Measurements from ENCODE around the gene FLYWCH2. TPM values are rescaled to one million over a fixed set of nuclear protein-coding genes. Genes with fewer than 3 reads are reported as not detected.

FLYWCH2 gene
- total RNA-seq, 1 experiment from 2014 or later: 16.5 TPM

- no peak overlapping the region for H3K56ac ChIP-seq (ENCODE audit: insufficient read length, low read depth, low read length)
- H3K23me2 ChIP-seq (ENCODE audit: insufficient read length, low read depth, low read length, poor library complexity, severe bottlenecking): no peaks in the 10 kb centered on the region
- no peak overlapping the region for H2AK5ac ChIP-seq (ENCODE audit: insufficient read length, low read length)
- H4K20me1 ChIP-seq (ENCODE audit: control insufficient read depth, insufficient read depth, insufficient read length): no peaks in the 10 kb centered on the region
- H3K4me1 Mint-ChIP-seq: peaks cover 17 to 19% of the 10 kb centered on the region in 2 experiments
- H2BK15ac ChIP-seq (ENCODE audit: low read depth, low read length): no peak overlapping the region
- H3K23ac ChIP-seq (ENCODE audit: insufficient read length, low read depth, low read length): no peak overlapping the region
- no CpG with 5 or more reads among the region's 22 CpGs for WGBS (ENCODE audit: extremely low coverage, insufficient read length, low lambda C conversion rate)
- H3K18ac ChIP-seq (ENCODE audit: insufficient read length, low read depth, low read length): peak overlapping the region; percentile 16
- H3T11ph ChIP-seq (ENCODE audit: low read length): no peak overlapping the region
- H4K5ac ChIP-seq (ENCODE audit: insufficient read length, low read depth, low read length): no peak overlapping the region
- peaks cover 7% of the 10 kb centered on the region for H3K27me3 Mint-ChIP-seq (ENCODE audit: low read depth)
- no peak overlapping the region for H4K8ac ChIP-seq (replicated peaks; ENCODE audit: insufficient read length, low read depth, low read length)
- H3K14ac ChIP-seq (ENCODE audit: insufficient read depth, low read length): no peak overlapping the region
- H3K9ac ChIP-seq (ENCODE audit: extremely low read depth, insufficient read length, low read length): no peak overlapping the region
- no peak overlapping the region for H4K91ac ChIP-seq (ENCODE audit: insufficient read length, low read depth, low read length)
- no peaks in the 10 kb centered on the region; a peak in 2 of 5 replicates for H3K9me3 Mint-ChIP-seq
- H2BK120ac ChIP-seq (ENCODE audit: low read depth, low read length, poor library complexity, severe bottlenecking): no peak overlapping the region
- no peaks in the 10 kb centered on the region for H3K79me1 ChIP-seq (ENCODE audit: insufficient read depth, low read depth, low read length, poor library complexity, severe bottlenecking)
- H2BK20ac ChIP-seq (ENCODE audit: low read depth, low read length, poor library complexity, severe bottlenecking): no peak overlapping the region
- H3K36me3 Mint-ChIP-seq (ENCODE audit: insufficient read depth in 1 of 3, low read depth in 3 of 3): no peaks in the 10 kb centered on the region
- H3K27ac ChIP-seq (ENCODE audit: insufficient read length, low read depth, low read length): no peak overlapping the region
- no peak overlapping the region for H3K4me2 ChIP-seq (ENCODE audit: insufficient read depth, insufficient read length, low read length)
- H3K27me3 ChIP-seq (ENCODE audit: insufficient read depth, low read length): no peaks in the 10 kb centered on the region; the same call in 1 of the 2 replicates
- no peaks in the 10 kb centered on the region for H3K9me3 ChIP-seq (ENCODE audit: control insufficient read depth, low read depth, low read length)
- H3K27ac Mint-ChIP-seq: peak overlapping the region in 1 of 3 experiments; percentile 87; a peak in 2 of 7 replicates
- H3K4me3 Mint-ChIP-seq: no peak overlapping the region
- no peak overlapping the region for H2BK5ac ChIP-seq (ENCODE audit: insufficient read length, low read length)
- no peak overlapping the region for H2BK12ac ChIP-seq (ENCODE audit: insufficient read length, low read depth, low read length)
- H2AFZ ChIP-seq (ENCODE audit: low read length): no peak overlapping the region
- TF ChIP-seq, protein P1, sequence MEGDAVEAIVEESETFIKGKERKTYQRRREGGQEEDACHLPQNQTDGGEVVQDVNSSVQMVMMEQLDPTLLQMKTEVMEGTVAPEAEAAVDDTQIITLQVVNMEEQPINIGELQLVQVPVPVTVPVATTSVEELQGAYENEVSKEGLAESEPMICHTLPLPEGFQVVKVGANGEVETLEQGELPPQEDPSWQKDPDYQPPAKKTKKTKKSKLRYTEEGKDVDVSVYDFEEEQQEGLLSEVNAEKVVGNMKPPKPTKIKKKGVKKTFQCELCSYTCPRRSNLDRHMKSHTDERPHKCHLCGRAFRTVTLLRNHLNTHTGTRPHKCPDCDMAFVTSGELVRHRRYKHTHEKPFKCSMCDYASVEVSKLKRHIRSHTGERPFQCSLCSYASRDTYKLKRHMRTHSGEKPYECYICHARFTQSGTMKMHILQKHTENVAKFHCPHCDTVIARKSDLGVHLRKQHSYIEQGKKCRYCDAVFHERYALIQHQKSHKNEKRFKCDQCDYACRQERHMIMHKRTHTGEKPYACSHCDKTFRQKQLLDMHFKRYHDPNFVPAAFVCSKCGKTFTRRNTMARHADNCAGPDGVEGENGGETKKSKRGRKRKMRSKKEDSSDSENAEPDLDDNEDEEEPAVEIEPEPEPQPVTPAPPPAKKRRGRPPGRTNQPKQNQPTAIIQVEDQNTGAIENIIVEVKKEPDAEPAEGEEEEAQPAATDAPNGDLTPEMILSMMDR (conservative IDR thresholded peaks at IDR 0.05): no peak
- peaks cover 3% of the 10 kb centered on the region; the same call in 1 of the 2 replicates for H3K4me1 ChIP-seq (ENCODE audit: insufficient read depth, low read length)
- H3K79me2 ChIP-seq (ENCODE audit: insufficient read depth, low read length): no peaks in the 10 kb centered on the region
- DNase-seq: peak; percentile 71
- H3K4ac ChIP-seq (ENCODE audit: low read depth, low read length): no peak overlapping the region
These were observed 47.1 kb upstream of the FLYWCH2 start for GRCh38 chr16:2835638-2836493.

All from H9 (cell line).